ENCODE results near the gene DKC1.

Gene DKC1

GRCh38 chrX:154762537-154763296 lies at the start of gene DKC1:
TSS of gene DKC1 (plus strand) at chrX:154762864. CDS start at chrX:154762966, 102 bp downstream.
- DNase-seq: peak; percentile 96 to 97

GRCh38 chrX:154714925-154715324 lies 47.7 kb upstream of the DKC1 start:
- DNase-seq: peak; percentile 43 to 76

- no peak for DNase-seq
Measured at GRCh38 chrX:154715825-154716224, 46.8 kb upstream of the DKC1 start.

- peak; percentile 34 to 54 for DNase-seq
Measured at GRCh38 chrX:154717824-154718223, 44.8 kb upstream of the DKC1 start.

GRCh38 chrX:154718616-154719015 lies 44.0 kb upstream of the DKC1 start:
- no peak for DNase-seq

GRCh38 chrX:154719132-154719675 lies 43.5 kb upstream of the DKC1 start:
- DNase-seq: peak; percentile 68 to 75

GRCh38 chrX:154720067-154720466 lies 42.6 kb upstream of the DKC1 start:
- no peak for DNase-seq

GRCh38 chrX:154721155-154721554 lies 41.5 kb upstream of the DKC1 start:
- DNase-seq: no peak

GRCh38 chrX:154724993-154725756 lies 37.5 kb upstream of the DKC1 start:
- peak in 1 of 2 donors; percentile 49 for DNase-seq

- no peak for DNase-seq
Measured at GRCh38 chrX:154727418-154727817, 35.2 kb upstream of the DKC1 start.

GRCh38 chrX:154727871-154728270 lies 34.8 kb upstream of the DKC1 start:
- no peak for DNase-seq

GRCh38 chrX:154728431-154729190 lies 34.1 kb upstream of the DKC1 start:
- DNase-seq: no peak

- DNase-seq: no peak
Measured at GRCh38 chrX:154729439-154729838, 33.2 kb upstream of the DKC1 start.

GRCh38 chrX:154730253-154730891 lies 32.3 kb upstream of the DKC1 start:
- DNase-seq: no peak

- DNase-seq: peak; percentile 39 to 58
Measured at GRCh38 chrX:154731184-154731583, 31.5 kb upstream of the DKC1 start.

- peak in 1 of 2 donors; percentile 55 for DNase-seq
Measured at GRCh38 chrX:154731881-154732280, 30.8 kb upstream of the DKC1 start.

- peak in 1 of 2 donors; percentile 32 for DNase-seq
Measured at GRCh38 chrX:154732421-154733065, 30.1 kb upstream of the DKC1 start.

- DNase-seq: no peak
Measured at GRCh38 chrX:154733066-154733425, 29.6 kb upstream of the DKC1 start.

- DNase-seq: peak; percentile 46 to 73
Measured at GRCh38 chrX:154734061-154734781, 28.4 kb upstream of the DKC1 start.

- DNase-seq: no peak
Measured at GRCh38 chrX:154735695-154736393, 26.8 kb upstream of the DKC1 start.

GRCh38 chrX:154737136-154737535 lies 25.5 kb upstream of the DKC1 start:
- DNase-seq: no peak

Data from CD4-positive, alpha-beta T cell treated with Interferon alpha-2 for 1 hour (primary cell).